HG03442 (cell line): ENCODE measurements around the gene SPDYE2.
"Not testable (repeated sequence)": the region's sequence is repeated elsewhere in the genome, so short reads cannot be mapped to it uniquely, and the experiment has no call there.

Source experiments
- ATAC-seq: cut with Tn5 transposase; IDR thresholded peaks from one replicate; pipeline ENCODE4 v1.9.1; 2021; ENCODE audit warnings: mild to moderate bottlenecking, moderate library complexity; ENCODE audit not compliant: unreplicated experiment

Gene SPDYE2, protein sequence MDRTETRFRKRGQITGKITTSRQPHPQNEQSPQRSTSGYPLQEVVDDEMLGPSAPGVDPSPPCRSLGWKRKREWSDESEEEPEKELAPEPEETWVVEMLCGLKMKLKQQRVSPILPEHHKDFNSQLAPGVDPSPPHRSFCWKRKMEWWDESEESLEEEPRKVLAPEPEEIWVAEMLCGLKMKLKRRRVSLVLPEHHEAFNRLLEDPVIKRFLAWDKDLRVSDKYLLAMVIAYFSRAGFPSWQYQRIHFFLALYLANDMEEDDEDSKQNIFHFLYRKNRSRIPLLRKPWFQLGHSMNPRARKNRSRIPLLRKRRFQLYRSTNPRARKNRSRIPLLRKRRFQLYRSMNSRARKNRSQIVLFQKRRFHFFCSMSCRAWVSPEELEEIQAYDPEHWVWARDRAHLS

DNA sequence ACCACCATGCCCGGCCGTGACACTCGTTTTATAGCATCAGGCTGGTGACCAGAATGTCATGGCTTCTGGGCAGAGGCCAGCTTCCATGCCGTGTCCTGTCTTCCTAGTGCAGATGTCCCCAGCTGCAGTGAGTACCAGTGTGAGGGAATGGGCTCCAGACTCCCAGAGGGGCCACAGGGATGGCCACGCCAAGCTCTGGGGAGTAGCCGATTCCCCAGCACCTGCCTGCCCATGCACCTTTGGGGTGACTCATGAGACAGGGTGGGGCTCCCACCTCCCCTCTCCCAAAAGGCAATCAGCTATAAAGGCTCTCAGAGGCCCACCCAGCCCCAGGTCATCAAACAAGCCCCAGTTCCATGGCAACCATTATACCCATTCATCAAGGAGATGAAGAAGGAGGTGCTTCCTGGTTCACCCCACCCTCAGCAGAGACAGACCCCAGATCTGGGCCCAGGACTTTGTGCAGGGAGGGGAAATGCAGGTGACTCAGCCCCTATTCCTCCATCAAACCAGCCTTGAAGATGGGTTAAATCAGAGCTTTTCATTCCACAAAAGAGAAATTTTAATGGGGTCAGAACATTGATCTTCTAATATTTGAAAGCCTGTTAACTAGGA, at the start of gene SPDYE2:
TSS of gene SPDYE2 (plus strand) at position 419 of the 615 bp plus-strand sequence. CDS start 2,030 bp downstream, outside the sequence.
- ATAC-seq: not testable (repeated sequence)

DNA sequence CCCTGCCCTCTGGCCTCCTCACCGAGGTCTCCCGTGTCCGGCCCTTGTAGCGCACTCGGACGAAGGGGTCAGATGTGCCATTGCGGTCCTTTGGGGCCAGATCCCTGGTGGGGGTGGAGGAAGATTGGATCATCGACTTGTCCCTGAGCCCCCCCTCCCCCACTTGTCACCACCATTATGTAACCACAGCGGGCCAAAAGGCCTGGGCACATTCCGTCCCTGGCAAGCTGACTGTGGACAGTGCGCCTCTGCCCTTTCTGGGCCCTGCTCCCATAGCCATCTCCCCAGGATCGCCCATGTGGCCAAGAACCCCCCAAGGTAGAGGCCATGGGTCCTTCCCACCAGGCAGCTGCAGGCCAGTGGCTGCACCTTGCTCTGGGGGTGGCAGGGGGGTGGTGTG, 47.9 kb upstream of the SPDYE2 start:
- not testable (repeated sequence) for ATAC-seq

DNA sequence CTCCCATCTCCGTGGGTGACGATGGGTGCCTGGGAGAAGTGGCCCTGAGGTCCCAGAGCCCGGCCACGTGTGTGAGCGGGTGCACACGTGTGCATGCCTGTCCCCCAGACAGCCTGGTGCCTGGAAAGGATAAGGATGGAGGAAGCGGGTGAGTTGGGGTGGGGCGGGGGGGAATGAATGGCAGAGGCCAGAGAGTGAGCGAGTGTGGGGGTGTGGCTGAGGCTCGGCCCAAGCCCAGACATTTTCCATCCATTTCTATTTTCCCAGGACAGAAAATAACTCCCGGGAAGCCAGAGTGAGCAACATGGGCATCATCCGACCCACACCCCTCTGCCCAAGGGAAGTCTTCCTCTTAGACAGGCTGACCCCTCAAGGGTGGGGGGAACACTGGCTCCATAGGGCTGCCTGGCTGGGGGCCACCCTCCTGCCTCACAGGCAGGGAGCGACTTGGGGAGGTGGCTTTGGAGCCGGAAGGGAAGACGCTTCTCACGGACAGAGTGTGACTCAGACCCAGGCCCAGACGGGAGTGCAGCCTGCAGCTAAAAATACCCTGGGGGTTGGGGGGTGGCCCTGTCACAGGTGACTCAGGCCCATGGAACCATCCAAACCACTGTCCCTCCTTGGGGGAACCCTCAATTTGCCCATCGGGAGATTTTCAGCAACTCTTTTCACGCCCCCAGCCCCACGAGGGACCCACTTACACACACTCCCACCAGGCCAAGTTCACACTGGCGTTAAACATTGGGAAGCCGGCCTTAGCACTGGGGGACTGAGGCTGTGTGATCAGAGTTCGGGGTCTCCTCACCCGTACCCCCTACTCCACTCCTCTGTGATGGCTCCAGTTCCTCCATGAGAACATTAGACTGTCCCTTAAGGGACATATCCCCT, 45.5 kb upstream of the SPDYE2 start:
- not testable (repeated sequence) for ATAC-seq

DNA sequence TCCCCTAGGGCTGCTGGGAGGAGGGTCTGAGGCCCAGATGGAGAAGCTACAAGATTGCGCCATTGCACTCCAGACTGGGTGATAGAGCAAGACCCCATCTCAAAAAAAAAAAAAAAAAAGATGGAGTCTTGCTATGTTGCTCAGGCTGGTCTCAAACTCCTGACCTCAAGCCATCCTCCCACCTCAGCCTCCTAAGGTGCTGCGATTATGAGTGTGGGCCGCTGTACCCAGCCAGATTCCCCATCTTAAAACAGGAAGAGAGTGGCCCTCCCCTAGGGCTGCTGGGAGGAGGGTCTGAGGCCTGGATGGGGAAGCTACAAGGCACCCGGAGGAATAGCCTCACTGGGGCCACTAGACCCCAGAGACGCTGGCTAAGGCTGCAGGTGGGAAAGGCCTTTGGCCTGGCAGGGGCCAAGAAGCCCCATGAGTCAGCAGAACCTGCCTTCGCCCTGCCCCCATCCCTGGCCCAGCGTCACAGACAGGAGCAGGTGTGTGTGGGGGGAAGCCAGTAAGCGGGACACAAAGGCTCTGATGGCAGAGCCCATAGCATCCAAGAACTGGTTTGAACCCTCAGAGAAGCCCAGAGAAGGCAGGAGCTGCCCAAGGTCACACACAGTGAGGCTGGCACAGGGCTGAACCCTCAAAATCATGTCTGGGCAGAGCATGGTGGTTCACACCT, 43.5 kb upstream of the SPDYE2 start:
- not testable (repeated sequence) for ATAC-seq

DNA sequence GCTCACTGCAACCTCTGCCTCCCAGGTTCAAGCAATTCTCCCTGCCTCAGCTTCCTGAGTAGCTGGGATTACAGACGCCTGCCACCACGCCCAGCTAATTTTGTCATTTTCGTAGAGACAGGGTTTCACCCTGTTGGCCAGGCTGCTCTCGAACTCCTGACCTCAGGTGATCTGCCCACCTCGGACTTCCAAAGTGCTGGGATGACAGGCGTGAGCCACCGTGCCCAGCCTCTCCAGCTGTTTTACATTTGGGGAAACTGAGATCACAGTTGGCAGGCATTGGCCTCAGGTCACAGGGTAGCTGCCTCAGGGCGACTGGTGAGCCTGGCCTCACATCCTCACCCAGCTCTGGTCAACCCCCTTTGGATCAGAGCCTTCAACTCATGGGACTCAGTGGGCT, 40.5 kb upstream of the SPDYE2 start:
- not testable (repeated sequence) for ATAC-seq

DNA sequence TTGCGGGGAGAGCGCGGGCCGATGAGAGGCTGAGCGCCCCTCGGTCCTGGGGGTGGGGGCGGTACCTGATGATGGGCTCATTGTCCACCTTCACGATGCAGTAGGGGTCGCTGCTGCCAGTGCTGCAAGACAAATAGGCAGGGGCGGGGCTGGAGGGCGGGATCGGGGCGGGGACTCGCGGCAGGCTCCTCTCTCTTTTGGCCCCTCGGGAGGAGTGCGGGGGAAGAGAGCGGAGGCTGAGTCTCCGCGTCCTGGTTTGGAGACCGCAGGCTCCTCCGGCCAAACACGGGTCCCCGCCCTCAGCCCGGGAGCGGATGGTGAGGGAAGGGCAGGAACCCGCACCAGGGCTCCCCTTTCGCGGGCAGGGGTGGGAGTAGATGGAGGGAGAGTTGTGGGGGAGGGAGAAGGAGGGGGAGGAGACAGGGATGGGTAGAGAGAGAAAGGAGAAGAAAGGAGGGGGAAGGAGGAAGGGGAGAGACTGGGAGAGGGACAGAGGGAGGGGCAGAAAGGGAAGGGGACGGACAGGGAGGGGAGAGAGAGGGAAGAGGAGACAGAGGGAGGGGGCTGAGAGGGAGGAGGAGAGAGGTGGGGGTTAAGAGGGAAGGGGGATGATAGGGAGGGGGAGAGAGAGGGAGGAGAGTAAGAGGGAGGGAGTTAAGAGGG, 39.0 kb upstream of the SPDYE2 start:
- ATAC-seq: peak; percentile 27

DNA sequence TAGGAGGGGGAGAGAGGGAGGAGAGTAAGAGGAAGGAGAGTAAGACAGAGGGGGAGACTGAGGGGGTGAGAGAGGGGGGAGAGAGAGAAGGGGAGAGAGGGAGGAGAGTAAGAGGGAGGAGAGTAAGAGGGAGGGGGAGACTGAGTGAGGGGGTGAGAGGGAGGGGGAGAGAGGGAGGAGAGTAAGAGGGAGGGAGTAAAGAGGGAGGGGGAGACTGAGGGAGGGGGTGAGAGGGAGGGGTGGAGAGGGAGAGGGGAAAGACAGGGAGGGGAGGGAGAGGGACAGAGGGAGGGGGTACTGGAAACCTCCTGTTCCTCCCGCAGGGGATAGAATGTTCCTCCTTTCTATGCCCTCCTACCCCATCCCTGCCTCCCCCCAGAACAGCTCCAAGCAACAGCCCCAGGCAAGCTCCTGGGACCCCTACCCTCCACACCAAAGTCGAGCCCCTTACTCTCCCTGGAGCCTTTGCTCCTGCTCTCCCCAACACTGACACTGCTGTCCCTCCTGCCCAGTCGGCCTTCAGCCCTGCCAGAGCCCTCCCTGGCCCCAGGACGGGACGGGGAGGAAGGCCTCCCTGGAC, 38.3 kb upstream of the SPDYE2 start:
- ATAC-seq: not testable (repeated sequence)

DNA sequence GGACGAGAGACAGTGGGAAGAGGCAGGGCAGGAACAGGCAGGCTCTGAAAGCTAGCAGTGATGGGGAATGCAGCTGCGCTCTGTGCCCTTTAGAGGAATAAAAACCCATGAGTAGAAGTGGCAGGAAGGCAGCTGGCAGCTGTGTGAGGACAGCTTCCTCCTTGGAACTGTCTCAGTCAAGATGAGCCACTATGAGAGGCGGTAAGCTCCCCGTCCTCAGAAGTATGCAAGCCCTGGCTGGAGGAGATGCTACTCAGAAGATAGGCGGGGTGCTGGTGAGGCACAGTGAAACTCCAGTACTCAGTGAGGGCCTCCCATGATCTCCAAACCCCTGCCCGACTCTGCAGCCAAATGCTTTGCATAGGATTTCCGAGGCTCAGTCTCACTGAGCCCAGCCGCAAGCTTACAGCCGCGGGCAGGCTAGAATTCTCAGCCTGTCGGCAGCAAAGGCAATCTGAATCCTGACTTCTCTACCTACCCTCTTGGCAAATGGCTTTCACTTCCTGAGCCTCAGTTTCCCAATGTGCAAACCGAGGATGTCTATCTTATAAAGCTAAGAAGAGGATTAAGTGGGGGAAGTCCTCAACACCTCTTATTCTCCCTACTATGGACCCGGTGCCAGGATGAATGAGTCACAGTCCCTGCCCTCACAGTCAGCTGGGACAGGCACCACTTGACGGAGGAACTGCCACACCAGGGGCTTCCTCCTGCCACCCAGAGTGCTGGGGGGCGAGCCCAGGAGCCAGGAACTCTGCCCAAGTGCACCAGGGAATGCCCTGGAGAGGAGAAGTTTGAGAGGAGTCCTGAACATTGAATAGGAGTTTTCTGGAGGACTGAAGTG, 35.9 kb upstream of the SPDYE2 start:
- ATAC-seq: peak; percentile 68

DNA sequence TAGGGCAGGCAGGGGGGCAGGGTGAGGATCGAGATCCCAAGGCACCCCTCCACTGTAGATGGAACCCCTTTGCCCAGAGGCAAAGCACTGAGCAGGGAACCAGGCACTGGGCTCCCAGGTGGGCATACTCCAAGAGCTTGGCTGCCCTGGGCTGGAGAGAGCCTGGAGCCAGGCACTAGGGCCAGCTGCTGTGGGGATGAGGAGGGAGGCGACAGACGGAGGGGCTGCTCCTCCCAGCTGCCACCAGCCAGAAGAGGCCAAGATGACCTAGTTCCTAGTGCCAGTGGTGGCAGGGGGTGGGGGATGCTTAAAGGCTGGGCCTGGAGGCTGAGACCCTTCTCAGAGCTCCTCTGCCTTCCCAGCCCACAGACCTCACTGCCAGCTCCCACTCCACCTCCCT, 35.1 kb upstream of the SPDYE2 start:
- not testable (repeated sequence) for ATAC-seq

DNA sequence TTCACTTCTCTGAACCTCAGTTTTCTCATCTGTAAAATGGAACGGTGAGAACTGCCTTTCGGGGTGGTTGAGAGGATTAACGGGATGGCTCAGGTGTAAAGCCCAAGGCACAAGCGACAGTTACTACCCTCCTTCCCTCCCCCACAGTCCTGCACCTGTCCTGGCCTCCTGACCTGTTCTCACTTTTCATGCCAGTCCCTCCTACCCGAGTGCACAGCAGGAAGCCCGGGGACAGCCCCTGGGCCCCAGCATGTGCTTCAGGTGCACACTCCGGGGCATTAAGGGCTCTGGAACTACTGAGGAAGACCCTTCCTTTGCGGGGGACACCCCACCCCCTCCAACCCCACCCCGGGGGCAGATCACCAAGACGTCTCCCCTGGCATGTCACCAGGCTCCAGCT, 34.1 kb upstream of the SPDYE2 start:
- not testable (repeated sequence) for ATAC-seq

DNA sequence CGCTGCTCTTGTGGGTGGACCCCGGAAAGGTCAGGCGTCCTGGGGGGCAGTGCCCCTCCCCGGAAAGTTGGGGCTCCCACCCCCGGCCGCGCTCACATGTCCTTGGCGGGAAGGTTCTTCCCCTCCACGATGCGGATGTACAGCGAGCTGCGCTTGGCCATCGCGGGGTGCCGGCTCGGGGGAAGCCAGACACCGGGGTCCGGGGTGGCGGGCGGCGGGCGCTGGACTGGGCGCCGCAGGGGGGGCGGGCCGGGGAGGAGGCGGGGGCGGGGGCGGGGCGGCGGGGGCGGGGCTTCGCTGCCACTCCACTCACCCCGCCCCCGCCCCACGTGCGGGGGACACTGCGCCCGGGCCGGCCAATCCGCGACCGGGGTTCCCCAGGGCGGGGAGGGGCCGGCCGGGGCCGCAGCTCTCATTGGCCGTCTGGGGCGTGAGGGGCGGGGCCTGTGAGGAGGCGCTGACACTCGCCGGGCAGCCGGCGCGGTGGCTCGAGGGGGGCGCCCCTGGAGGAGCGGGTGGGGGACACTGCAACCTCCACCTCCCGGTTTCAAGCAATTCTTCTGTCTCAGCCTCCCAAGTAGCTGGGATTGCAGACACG, 33.4 kb upstream of the SPDYE2 start, which contains the start of gene RASA4B:
TSS of gene RASA4B (minus strand) at position 228 of the 598 bp plus-strand sequence. CDS start at position 161, 67 bp downstream.
- peak; percentile 57 for ATAC-seq

DNA sequence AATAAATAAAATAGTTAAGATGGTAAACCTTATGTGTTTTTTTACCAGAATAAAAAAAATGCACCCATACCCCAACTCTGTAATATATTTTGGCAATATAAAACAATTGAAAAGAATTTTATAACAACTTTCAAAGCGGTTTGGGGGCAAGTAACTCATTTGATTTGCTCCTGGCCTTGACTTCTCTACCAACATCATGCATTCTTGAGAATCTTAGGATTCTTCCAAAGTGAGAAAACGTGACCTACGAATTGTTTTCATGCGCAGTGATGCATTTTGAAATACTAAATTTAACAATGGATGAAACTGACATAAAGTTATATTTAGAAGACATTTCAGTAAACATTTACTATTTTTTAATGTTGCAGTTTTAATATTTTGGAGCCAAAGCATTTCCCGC, 30.2 kb upstream of the SPDYE2 start:
- not testable (repeated sequence) for ATAC-seq

DNA sequence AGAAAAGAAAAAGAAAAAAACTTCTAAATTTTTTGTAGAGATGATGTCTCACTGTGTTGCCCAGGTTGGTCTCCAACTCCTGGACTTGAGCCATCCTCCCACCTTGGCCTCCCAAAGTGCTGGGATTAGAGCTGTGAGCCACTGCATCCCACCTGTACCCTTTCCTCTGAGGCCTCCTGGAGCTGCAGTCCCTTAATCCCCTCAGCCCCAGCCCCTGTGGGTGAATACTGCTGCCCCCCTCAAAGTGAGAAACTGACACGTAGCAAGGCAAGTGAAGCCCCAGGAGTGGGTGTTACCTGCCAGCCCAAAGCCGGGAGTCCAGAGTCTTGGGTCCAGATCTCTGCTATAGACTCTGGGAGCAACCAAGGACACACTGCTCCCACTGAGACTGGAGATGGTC, 26.2 kb upstream of the SPDYE2 start:
- not testable (repeated sequence) for ATAC-seq

DNA sequence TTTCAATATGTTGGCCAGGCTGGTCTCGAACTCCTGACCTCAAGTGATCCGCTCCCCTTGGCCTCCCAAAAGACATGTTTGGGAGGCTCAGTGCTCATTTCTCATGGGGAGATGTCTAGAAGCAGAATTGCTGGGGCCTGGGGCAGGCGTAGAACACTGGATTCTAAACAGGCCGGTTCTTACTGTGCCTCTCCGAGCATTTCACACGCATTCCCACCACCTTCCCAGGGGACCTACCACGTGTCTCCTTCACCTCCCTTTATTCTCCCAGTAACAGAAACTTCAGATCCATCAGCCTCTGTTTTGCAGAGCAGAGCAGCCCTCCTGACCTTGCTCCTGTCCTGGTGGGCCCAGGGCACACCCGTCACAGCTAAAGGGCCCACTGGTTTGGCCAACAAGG, 23.8 kb upstream of the SPDYE2 start:
- not testable (repeated sequence) for ATAC-seq

DNA sequence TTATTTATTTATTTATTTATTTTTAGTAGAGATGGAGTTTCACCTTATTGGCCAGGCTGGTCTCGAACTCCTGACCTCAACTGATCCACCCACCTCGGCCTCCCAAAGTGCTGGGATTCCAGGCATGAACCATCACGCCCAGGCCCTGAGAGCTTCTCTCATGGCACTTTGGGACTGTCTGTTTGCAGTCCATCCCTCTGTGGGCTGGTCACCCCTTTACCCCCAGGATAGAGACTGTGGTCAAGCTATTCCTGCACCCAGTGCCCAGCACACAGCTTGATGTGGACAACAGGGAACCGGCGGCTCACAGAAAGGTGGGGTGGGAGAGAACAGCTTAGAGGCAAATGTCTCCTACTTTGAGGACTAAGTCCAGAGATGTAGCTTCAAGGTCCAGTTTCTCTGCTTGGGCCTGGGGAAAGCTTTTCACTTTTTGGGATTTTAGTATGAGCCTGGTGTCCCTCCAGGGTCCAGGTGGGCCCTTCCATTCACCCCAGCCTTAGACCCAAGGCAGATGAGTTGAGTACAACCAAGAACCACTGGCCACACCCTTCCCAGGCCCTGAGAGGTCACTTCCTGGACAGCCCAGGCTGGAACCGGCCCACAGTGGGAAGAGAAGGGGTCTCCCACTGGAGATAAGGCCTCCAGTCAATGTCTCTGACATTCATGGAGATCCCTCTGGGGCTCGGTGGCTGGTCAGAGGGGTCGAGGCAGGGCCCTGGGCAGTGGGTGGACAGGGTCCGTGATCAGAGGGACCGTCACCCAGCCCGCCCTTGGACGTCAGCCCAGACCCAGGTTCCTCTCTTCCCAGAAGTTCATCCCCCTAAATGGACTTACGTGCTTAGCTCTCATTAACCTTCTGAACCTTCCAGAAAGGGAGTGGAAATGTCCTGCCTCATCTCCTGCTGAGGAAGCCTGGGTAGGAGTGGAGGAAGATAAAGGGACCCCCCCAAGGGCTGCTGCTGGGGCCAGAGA, 22.9 kb upstream of the SPDYE2 start:
- not testable (repeated sequence) for ATAC-seq

DNA sequence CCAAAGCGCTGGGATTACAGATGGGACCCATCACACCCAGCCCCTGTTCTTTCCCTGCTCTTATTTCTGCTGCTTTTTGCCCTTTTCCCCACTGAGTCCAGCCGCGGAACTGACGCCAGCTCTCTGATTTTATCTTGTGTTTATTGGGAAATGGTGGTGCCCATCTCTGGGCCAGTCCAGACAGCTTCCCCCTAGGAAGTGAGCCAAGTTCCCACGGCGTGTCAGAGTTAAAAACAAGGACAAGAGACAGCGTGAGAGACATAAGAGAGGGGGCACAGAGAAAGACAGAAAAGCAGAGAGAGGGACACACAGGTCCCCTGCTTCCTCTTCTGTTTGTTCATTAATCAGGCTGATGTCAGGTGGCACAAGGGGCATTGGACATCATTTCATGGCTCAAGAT, 19.4 kb upstream of the SPDYE2 start:
- ATAC-seq: not testable (repeated sequence)

DNA sequence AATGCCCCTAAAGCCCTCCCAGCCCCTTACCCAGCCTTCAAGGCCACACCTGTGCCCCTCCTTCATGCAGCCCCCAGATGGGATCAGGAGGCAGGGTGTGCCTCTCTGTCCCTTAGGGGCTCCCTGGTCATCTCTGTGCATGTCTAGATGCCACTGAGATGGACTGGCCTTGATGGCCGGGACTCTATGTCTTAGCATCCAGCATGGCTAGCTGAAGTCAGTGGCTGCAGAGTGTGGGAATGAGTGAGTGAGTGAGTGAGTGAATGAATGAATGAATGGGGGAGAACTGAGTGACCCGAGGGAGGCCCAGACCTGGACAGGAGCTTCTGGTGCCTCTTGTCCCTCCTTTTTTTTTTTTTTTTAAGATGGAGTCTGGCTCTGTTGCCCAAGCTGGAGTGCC, 18.9 kb upstream of the SPDYE2 start:
- not testable (repeated sequence) for ATAC-seq
